Measurements from ENCODE around the gene B4GALNT2.

B4GALNT2 gene

DNA sequence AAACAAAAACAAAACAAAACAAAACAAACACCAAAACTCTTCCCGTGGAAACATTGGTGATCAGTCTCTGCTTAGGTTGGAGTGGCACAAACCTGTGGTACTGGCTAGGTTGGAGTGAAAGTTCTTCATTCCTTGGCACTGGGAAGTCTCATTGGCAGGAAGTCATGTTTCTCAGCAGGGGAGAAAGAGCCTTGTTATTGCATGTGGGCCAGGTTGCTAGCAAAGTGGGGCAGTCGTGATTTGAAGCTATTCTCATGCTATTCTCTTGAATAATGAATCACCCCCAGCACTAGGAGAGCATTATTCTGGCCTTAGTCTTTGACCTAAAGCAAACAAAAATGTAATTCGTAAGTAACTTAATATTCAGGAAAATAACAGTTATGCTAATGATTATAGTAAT lies 24.3 kb upstream of the B4GALNT2 start:
- TF ChIP-seq, protein P1, sequence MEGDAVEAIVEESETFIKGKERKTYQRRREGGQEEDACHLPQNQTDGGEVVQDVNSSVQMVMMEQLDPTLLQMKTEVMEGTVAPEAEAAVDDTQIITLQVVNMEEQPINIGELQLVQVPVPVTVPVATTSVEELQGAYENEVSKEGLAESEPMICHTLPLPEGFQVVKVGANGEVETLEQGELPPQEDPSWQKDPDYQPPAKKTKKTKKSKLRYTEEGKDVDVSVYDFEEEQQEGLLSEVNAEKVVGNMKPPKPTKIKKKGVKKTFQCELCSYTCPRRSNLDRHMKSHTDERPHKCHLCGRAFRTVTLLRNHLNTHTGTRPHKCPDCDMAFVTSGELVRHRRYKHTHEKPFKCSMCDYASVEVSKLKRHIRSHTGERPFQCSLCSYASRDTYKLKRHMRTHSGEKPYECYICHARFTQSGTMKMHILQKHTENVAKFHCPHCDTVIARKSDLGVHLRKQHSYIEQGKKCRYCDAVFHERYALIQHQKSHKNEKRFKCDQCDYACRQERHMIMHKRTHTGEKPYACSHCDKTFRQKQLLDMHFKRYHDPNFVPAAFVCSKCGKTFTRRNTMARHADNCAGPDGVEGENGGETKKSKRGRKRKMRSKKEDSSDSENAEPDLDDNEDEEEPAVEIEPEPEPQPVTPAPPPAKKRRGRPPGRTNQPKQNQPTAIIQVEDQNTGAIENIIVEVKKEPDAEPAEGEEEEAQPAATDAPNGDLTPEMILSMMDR (IDR thresholded peaks at IDR 0.05; ENCODE audit: insufficient read depth, low read depth, low read length, missing control alignments): no peak
- H3K4me3 ChIP-seq (ENCODE audit: low read depth, low read length): no peak overlapping the region
- DNase-seq (ENCODE audit: low read depth): no peak

DNA sequence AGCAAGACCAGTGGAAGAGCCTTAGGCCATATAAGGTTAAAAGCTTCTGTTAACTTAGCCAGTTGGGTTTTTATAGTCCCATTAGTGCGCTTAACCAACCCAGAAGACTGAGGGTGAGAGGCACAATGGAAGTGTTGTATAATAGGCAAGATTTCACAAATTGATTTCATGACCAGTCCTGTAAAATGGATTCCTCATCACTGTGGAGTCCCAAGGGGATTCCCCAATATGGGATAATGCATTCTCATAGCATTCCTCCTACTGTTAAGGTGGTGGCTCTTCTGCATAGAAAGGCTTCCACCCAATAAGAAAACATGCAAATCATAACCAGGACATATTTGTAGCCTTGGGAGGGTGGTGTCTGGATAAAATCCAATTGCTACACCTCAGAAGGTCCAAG lies 22.1 kb upstream of the B4GALNT2 start:
- H3K4me3 ChIP-seq (ENCODE audit: low read depth, low read length): no peak overlapping the region
- no peak for DNase-seq (ENCODE audit: low read depth)
- TF ChIP-seq, protein P1 (IDR thresholded peaks at IDR 0.05; ENCODE audit: insufficient read depth, low read depth, low read length, missing control alignments): no peak

DNA sequence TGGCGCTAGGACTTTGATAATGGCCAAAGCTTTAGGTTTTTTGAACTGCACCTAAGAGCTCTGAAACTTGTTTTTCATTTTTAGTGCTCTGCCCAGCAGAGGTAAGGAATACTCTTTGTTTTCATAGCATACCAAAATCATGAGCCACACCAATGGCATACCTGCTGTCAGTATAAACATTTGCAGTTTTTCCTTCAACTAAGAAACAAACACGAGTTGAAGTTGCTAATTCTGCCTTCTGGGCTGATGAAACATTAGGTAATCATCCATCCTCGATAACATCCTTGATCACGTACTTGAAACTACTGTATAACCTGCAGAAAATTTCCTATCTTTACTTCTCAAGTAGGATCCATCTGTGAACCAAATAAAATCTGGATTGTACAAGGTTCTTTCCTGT lies 20.6 kb upstream of the B4GALNT2 start:
- DNase-seq (ENCODE audit: low read depth): no peak
- no peak overlapping the region for H3K4me3 ChIP-seq (ENCODE audit: low read depth, low read length)
- TF ChIP-seq, protein P1 (IDR thresholded peaks at IDR 0.05; ENCODE audit: insufficient read depth, low read depth, low read length, missing control alignments): no peak

DNA sequence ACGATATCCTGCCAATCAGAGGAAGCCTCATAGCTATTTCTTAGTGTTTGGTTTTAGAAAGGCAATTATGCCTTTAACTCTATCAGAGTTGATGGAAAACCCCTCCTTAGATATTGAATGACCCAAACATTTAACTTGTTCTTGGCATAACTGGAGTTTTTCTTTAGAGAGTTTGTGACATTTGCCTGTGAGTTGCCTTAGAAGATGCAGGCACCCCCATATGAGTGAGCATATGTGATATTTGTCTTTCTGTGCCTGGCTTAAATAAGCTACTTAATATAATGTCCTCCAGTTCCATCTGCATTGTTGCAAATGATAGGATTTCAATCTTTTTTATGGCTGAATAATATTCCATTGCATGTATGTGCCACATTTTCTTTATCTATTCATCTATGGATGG lies 19.6 kb upstream of the B4GALNT2 start:
- H3K4me3 ChIP-seq (ENCODE audit: low read depth, low read length): no peak overlapping the region
- DNase-seq (ENCODE audit: low read depth): no peak
- TF ChIP-seq, protein P1 (IDR thresholded peaks at IDR 0.05; ENCODE audit: insufficient read depth, low read depth, low read length, missing control alignments): no peak

DNA sequence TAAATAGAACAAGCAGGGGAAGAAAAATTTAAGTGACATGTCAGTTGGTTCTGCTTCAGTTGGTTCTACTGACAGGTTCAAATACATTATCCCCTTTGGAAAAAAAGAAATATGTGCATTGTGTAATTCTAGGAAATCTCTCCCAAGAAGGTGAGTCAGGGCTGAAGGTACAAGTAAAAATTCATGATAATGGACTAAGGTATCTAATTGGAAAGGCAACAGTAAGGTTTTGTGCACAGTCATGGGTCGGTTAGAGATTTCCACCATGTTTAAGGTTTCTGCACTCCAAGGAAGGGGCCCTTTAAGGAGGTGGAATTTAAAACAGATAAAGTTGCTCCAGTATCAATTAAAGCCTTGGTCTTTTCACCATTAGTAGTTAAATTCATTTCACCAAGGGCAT lies 17.9 kb upstream of the B4GALNT2 start:
- no peak overlapping the region for H3K4me3 ChIP-seq (ENCODE audit: low read depth, low read length)
- DNase-seq (ENCODE audit: low read depth): no peak
- TF ChIP-seq, protein P1 (IDR thresholded peaks at IDR 0.05; ENCODE audit: insufficient read depth, low read depth, low read length, missing control alignments): no peak

DNA sequence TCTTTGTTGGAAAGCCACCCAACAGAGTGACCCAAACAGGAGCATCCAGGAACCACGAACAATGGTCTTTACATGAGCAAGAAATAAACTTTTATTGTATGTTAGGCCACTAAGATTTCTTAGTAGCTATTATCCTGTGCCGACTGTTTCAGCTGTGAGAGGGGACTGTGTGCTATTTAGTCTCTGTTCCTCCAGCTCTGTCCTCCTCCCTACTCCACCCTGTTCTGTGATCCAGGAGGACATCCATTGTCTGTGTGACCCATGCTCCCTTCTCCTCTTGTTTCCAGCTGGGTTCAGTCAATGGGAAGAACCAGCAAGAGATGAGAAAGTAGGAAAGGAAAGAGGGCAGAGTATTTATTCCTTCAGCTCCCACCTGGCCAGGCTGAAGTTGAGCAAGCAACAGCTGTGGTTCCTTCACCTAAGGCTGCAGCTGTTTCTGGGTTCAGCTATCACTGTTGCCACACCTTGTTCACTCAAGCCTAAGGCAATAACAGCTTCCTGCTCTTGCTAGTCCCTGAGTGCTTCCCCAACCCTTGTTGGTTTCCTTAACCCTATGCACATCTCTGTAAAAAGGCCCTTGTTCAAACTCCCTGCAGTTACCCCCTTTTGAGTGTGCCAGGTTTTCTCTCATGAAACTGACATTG lies 14.9 kb upstream of the B4GALNT2 start:
- peak; percentile 12 for DNase-seq (ENCODE audit: low read depth)
- TF ChIP-seq, protein P1 (IDR thresholded peaks at IDR 0.05; ENCODE audit: insufficient read depth, low read depth, low read length, missing control alignments): no peak
- H3K4me3 ChIP-seq (ENCODE audit: low read depth, low read length): no peak overlapping the region

DNA sequence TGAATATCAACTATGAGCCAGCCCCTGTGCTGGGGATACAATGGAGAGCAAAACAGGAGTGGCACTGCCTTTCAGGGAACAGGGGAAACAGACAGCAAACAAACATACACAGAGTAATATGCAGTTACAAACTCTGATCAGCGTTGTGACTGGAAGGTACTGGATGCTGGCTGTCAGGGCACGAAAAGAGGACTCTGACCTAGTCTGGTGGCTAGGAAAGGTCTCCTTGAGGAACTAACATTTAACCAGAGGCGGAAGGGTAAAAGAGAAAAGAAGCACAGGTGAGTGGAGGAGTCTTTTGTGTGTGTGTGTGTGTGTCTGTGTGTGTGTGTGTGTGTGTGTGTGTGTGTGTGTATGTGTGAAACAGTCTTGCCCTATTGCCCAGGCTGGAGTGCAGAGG lies 12.4 kb upstream of the B4GALNT2 start:
- DNase-seq (ENCODE audit: low read depth): no peak
- no peak overlapping the region for H3K4me3 ChIP-seq (ENCODE audit: low read depth, low read length)
- TF ChIP-seq, protein P1 (IDR thresholded peaks at IDR 0.05; ENCODE audit: insufficient read depth, low read depth, low read length, missing control alignments): no peak

All from GM12865 (cell line).